Neural progenitor cell (in vitro differentiated cells): Measurements from ENCODE around the gene ALDH18A1.

Source experiments
- EZH2phosphoT487 ChIP-seq: fragments of 200-600 bp; sonication (generic); IDR thresholded peaks from 2 replicates; pipeline ENCODE4 v1.6.1; 2017; ENCODE audit warnings: antibody characterized with exemption
- TF ChIP-seq, protein P1 (sequence below): fragments of 200-600 bp; sonication (generic); IDR thresholded peaks from 2 replicates; pipeline ENCODE4 v1.5.1; 2017; ENCODE audit warnings: antibody characterized with exemption, mild to moderate bottlenecking

DNA sequence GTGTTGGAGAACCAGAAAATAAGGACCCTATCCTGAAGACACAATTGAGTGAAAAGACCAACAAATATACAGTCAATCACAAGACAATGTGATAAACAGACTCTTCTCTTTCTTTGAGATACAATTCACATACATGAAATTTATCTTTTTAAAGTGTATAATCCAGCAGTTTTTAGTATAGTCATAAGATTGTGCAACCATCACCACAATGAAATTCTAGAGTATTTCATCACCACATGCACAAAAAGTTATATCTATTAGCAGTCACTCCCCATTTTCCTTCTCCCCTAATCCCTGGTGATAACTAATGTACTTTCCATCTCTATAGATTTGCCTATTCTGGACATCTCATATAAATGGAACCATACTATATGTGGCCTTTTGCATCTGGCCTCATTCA, 87.1 kb downstream of the ALDH18A1 start:
- TF ChIP-seq, protein P1, sequence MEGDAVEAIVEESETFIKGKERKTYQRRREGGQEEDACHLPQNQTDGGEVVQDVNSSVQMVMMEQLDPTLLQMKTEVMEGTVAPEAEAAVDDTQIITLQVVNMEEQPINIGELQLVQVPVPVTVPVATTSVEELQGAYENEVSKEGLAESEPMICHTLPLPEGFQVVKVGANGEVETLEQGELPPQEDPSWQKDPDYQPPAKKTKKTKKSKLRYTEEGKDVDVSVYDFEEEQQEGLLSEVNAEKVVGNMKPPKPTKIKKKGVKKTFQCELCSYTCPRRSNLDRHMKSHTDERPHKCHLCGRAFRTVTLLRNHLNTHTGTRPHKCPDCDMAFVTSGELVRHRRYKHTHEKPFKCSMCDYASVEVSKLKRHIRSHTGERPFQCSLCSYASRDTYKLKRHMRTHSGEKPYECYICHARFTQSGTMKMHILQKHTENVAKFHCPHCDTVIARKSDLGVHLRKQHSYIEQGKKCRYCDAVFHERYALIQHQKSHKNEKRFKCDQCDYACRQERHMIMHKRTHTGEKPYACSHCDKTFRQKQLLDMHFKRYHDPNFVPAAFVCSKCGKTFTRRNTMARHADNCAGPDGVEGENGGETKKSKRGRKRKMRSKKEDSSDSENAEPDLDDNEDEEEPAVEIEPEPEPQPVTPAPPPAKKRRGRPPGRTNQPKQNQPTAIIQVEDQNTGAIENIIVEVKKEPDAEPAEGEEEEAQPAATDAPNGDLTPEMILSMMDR: no peak
- no peak for TF ChIP-seq EZH2phosphoT487
